HepG2 (cell line): ENCODE measurements around the gene ATXN7L3. TPM values are rescaled to one million over a fixed set of nuclear protein-coding genes. Genes with fewer than 3 reads are reported as not detected.

Experiments
- AKNA ChIP-seq: sonication (generic); formaldehyde crosslinking; IDR thresholded peaks from 2 replicates; pipeline ENCODE4 v1.4.0; 2020; ENCODE audit warnings: missing genetic modification reagents, borderline replicate concordance
- ATRX ChIP-seq: sonication (generic); formaldehyde crosslinking; IDR thresholded peaks from 2 replicates; pipeline ENCODE4 v1.4.0; 2020; ENCODE audit warnings: missing genetic modification reagents, borderline replicate concordance
- CC2D1A ChIP-seq: sonication (generic); formaldehyde crosslinking; IDR thresholded peaks from 2 replicates; pipeline ENCODE4 v1.8.1; 2023; ENCODE audit warnings: mild to moderate bottlenecking, missing genetic modification reagents
- CREB1 ChIP-seq, 2 experiments: fragments of 450-650 bp in 1 of 2; IDR thresholded peaks; 2 replicates each; pipeline ENCODE4 v1.6.1; 2016 to 2017; ENCODE audit warnings: control low read depth in 1 of 2, mild to moderate bottlenecking in 1 of 2, missing compliant biosample characterization in 1 of 2, missing genetic modification characterization in 1 of 2
- FOXJ3 ChIP-seq: sonication (generic); formaldehyde crosslinking; IDR thresholded peaks from 2 replicates; pipeline ENCODE4 v1.4.0; 2020; ENCODE audit warnings: missing genetic modification reagents, mild to moderate bottlenecking, borderline replicate concordance
- RARA ChIP-seq: IDR thresholded peaks from 2 replicates; pipeline ENCODE4 v1.6.1; 2016; ENCODE audit warnings: missing genetic modification reagents, missing compliant biosample characterization
- TBL1XR1 ChIP-seq: fragments of 150-350 bp; IDR thresholded peaks from 2 replicates; pipeline ENCODE4 v1.6.1; 2014; ENCODE audit warnings: borderline replicate concordance, low read length; ENCODE audit not compliant: partially characterized antibody
- TFDP1 ChIP-seq: IDR thresholded peaks from 2 replicates; pipeline ENCODE4 v1.6.1; 2016; ENCODE audit warnings: missing compliant biosample characterization, missing genetic modification reagents, borderline replicate concordance
- ZBTB3 ChIP-seq: sonication (generic); formaldehyde crosslinking; IDR thresholded peaks from 2 replicates; pipeline ENCODE4 v1.4.0; 2020; ENCODE audit warnings: low read depth, mild to moderate bottlenecking, moderate library complexity, missing genetic modification reagents, borderline replicate concordance
- ZNF318 ChIP-seq: sonication (generic); formaldehyde crosslinking; IDR thresholded peaks from 2 replicates; pipeline ENCODE4 v1.4.0; 2020; ENCODE audit warnings: mild to moderate bottlenecking, missing genetic modification reagents
- ZNF556 ChIP-seq: sonication (generic); formaldehyde crosslinking; IDR thresholded peaks from 2 replicates; pipeline ENCODE4 v1.4.0; 2020; ENCODE audit warnings: mild to moderate bottlenecking, missing genetic modification reagents, borderline replicate concordance
- ZNF570 ChIP-seq: sonication (generic); formaldehyde crosslinking; IDR thresholded peaks from 2 replicates; pipeline ENCODE4 v1.4.0; 2020; ENCODE audit warnings: mild to moderate bottlenecking, missing genetic modification reagents, borderline replicate concordance
- ZNF75D ChIP-seq: sonication (generic); formaldehyde crosslinking; IDR thresholded peaks from 2 replicates; pipeline ENCODE4 v1.8.1; 2023; ENCODE audit warnings: missing genetic modification reagents, mild to moderate bottlenecking, borderline replicate concordance
- polyA plus RNA-seq, 8 experiments: library from polyadenylated mRNA; depleted of rRNA in 3 of 8; stranded (reverse) in 7 of 8; unstranded in 1 of 8; fragments of >200 nt; fragmentation: Illumina TruSeq in 4 of 8; extraction: Trizol in 4 of 8; gene quantifications; 2 replicates each; pipeline versions ENCODE4 v1.2.1 to v1.2.3, GENCODE V29; 2011 to 2016; ENCODE audit warnings: low read depth in 4 of 8, missing spikeins in 1 of 8, mixed read lengths in 1 of 8; ENCODE audit not compliant: insufficient read depth in 1 of 8
- total RNA-seq, 5 experiments: library from RNA; depleted of rRNA; stranded (reverse); fragments of >200 nt; fragmentation: Illumina TruSeq; extraction: Trizol; gene quantifications; 2 replicates each; pipeline ENCODE4 v1.2.3, GENCODE V29; 2016; ENCODE audit warnings: low read depth in 1 of 5

Gene ATXN7L3
- total and polyA plus RNA-seq, 2 of the 13 experiments (the other 11 are each of a cell fraction or from before 2014, with no cell fraction given), result 44.5 to 59.1 TPM

GRCh38 chr17:44220213-44221083, 20.8 kb upstream of the ATXN7L3 start (continued):
- TF ChIP-seq TFDP1 (CRISPR knock-in tag) (no peak), ATRX (no peak), ZNF556 (CRISPR knock-in tag) (no peak), CREB1 (IDR thresholded peaks at IDR 0.05) (no peak), CREB1 (CRISPR knock-in tag; IDR thresholded peaks at IDR 0.05) (no peak), ZBTB3 (no peak), ZNF570 (CRISPR knock-in tag) (no peak), ZNF75D (CRISPR knock-in tag) (no peak), ZNF318 (CRISPR knock-in tag) (no peak), AKNA (0 out of 2 replicates have a peak, but pooled peaks have one; percentile 30), CC2D1A (CRISPR knock-in tag) (no peak), RARA (CRISPR knock-in tag) (no peak), FOXJ3 (CRISPR knock-in tag) (0 out of 2 replicates have a peak, but pooled peaks have one; percentile 20), TBL1XR1 (no peak)
